HG02852 (cell line): ENCODE results near the gene FOSL1.

Experiments
- ATAC-seq: cut with Tn5 transposase; IDR thresholded peaks from one replicate; pipeline ENCODE4 v1.9.1; 2021; ENCODE audit warnings: mild to moderate bottlenecking, moderate library complexity; ENCODE audit not compliant: unreplicated experiment

FOSL1 gene

GRCh38 chr11:65920372-65920802 is 20.2 kb upstream of the FOSL1 start:
- ATAC-seq, result no peak

GRCh38 chr11:65919573-65920371 is 19.6 kb upstream of the FOSL1 start:
- peak; percentile 38 for ATAC-seq

- ATAC-seq, result peak; percentile 82
These were observed 19.0 kb upstream of the FOSL1 start, which contains the start of gene DRAP1 for GRCh38 chr11:65919141-65919572. DRAP1 (plus strand) TSS chr11:65919426; CDS start chr11:65919502, 76 bp downstream.

- peak; percentile 48 for ATAC-seq
These were observed 18.3 kb upstream of the FOSL1 start, which contains the start of gene C11orf68 for GRCh38 chr11:65918211-65919140. C11orf68 (minus strand) TSS chr11:65919062; CDS start chr11:65919031, 31 bp downstream.

GRCh38 chr11:65917434-65918210 is 17.4 kb upstream of the FOSL1 start:
- ATAC-seq, result no peak

GRCh38 chr11:65917077-65917433 is 16.9 kb upstream of the FOSL1 start:
- ATAC-seq, result no peak

GRCh38 chr11:65916391-65916790 is 16.2 kb upstream of the FOSL1 start:
- no peak for ATAC-seq

GRCh38 chr11:65915821-65916251 is 15.6 kb upstream of the FOSL1 start:
- no peak for ATAC-seq

- no peak for ATAC-seq
These were observed 15.1 kb upstream of the FOSL1 start for GRCh38 chr11:65915101-65915820.

- no peak for ATAC-seq
These were observed 12.7 kb upstream of the FOSL1 start for GRCh38 chr11:65912845-65913244.

GRCh38 chr11:65911682-65912568 is 11.7 kb upstream of the FOSL1 start:
- ATAC-seq, result no peak

GRCh38 chr11:65907878-65908277 is 7.7 kb upstream of the FOSL1 start:
- ATAC-seq, result no peak

- no peak for ATAC-seq
These were observed 6.4 kb upstream of the FOSL1 start for GRCh38 chr11:65906602-65907001.

GRCh38 chr11:65903715-65904114 is 3.5 kb upstream of the FOSL1 start:
- ATAC-seq, result no peak

GRCh38 chr11:65903068-65903481 is 2.9 kb upstream of the FOSL1 start:
- ATAC-seq, result no peak

- no peak for ATAC-seq
These were observed 652 bp upstream of the FOSL1 start for GRCh38 chr11:65900899-65901180.

- ATAC-seq, result peak; percentile 8
These were observed 648 bp downstream of the FOSL1 start for GRCh38 chr11:65899356-65900124.

GRCh38 chr11:65898656-65899355 is 1.4 kb downstream of the FOSL1 start:
- ATAC-seq, result no peak
